Subcutaneous adipose tissue (tissue), 4 donors: Measurements from ENCODE around the gene SLC25A21. TPM values are rescaled to one million over a fixed set of nuclear protein-coding genes. Genes with fewer than 3 reads are reported as not detected.

Source experiments
- total RNA-seq, 4 donors: library from RNA; depleted of rRNA; stranded (reverse); fragments of >200 nt; gene quantifications; one replicate each; pipeline ENCODE4 v1.1.0, GENCODE V29; 2016
- TF ChIP-seq, protein P1 (sequence below): fragments of 450-650 bp; IDR thresholded peaks from one replicate; pipeline ENCODE4 v1.5.1; 2016; ENCODE audit warnings: low read depth, mild to moderate bottlenecking, control low read depth, antibody characterized with exemption, moderate library complexity

Gene SLC25A21
- total RNA-seq, 4 donors from 2014 or later = 0.98 to 1.1 TPM; not detected in 2

DNA sequence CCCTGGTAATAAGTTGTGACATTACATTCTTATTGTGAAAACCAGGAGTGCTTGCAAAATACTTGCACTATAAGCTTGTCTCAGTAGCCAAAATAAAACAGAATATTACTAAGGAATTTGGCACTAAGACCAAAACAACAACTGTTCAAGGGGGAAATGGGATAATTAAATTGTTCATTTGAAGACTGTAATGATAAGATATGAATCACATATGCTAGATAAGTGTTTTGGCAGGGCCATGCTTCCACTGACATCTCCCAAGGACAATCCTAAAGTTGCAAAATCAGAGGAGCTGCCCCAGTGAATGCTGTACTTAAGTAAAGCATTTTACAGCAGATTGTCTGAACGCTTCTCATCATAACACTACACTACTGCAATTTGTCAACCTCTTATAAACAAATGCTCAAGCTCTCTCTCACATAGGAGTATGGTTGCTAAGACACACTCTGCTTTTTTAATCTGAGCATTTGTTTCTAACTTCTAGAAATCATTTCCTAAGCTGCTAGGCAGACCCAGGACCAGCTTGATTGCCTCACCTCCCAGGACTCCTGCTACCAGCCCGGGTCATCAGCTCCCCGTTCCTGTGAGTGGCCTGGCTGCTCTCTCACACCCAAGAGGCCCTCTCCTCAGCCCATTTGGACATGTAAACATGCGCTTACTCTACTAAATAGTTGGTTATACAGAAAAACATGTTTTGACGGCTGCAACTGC is 319.3 kb downstream of the SLC25A21 start:
- TF ChIP-seq, protein P1, sequence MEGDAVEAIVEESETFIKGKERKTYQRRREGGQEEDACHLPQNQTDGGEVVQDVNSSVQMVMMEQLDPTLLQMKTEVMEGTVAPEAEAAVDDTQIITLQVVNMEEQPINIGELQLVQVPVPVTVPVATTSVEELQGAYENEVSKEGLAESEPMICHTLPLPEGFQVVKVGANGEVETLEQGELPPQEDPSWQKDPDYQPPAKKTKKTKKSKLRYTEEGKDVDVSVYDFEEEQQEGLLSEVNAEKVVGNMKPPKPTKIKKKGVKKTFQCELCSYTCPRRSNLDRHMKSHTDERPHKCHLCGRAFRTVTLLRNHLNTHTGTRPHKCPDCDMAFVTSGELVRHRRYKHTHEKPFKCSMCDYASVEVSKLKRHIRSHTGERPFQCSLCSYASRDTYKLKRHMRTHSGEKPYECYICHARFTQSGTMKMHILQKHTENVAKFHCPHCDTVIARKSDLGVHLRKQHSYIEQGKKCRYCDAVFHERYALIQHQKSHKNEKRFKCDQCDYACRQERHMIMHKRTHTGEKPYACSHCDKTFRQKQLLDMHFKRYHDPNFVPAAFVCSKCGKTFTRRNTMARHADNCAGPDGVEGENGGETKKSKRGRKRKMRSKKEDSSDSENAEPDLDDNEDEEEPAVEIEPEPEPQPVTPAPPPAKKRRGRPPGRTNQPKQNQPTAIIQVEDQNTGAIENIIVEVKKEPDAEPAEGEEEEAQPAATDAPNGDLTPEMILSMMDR = no peak

DNA sequence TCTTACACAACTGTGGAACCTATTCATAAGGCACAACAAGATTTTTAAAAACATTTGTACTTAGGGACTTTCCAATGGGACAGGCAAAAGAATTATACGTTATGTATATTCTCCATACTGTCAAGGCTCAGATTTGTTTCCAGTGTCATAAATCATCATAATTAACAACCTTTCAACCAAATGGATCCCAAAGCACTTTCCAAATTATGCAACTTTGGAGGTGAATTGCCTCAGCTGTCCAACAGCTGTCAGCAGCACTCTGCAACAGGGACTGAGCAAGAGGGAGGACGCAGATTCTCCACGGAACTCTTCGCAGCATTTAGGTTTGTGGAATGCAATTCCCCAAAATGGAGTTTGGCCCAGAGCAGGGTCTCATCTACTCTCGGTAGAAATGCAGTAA is 324.2 kb downstream of the SLC25A21 start:
- TF ChIP-seq, protein P1 = no peak

DNA sequence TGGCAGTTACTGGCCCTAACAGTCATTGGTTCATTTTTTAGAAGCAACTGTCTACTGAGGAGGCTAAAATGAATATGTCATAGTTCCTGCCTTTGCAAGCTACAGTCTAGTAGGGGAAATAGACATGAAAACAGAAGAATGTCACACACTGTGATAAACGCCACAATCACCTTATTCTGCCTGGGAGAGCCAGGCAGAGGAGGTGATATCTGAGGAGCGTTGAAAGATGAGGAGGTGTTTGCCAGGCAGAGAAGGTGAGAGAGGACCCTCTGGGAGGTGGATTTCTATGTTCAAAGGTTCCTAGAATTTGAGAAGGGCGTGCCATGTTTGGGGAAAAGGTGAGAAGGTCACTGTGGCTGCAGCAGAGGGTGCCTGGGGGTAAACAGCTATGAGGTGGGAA is 325.0 kb downstream of the SLC25A21 start:
- TF ChIP-seq, protein P1 = no peak

GRCh38 chr14:36845356-36846012 is 326.9 kb downstream of the SLC25A21 start:
- TF ChIP-seq, protein P1 = no peak

- TF ChIP-seq, protein P1 = no peak
These were observed 327.8 kb downstream of the SLC25A21 start for GRCh38 chr14:36844443-36845195.

GRCh38 chr14:36843410-36843809 is 329.0 kb downstream of the SLC25A21 start:
- TF ChIP-seq, protein P1 = no peak

DNA sequence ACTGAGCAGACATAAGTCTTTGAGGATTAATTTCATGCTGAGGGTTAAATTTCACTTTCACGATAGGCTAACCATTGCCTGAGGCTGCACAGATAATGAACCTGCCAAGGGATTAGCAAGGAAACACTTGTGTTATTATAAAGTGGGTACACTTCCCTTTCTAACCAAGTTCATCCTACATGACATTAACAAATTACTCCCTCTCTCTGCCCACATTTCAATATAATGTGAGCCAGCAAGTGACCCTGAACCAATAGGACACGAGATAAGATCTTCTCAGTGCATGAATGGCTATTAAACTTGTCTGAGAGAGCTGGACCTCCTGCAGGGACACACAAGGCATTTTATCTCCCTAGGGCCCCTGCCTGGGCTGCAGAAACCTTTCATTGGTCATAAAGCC is 337.3 kb downstream of the SLC25A21 start:
- TF ChIP-seq, protein P1 = no peak
